WTC11 (cell line): ENCODE data around the gene ADAP1. TPM values are rescaled to one million over a fixed set of nuclear protein-coding genes. Genes with fewer than 3 reads are reported as not detected.

ENCODE experiments used
- ATAC-seq: fragments of 200-7000 bp; cut with Tn5 transposase; 2 replicates; pipeline ENCODE4 v1.10.0; 2021; ENCODE audit warnings: mild to moderate bottlenecking, moderate library complexity
- CTCF ChIA-PET: fragments of 300-600 bp; sonication (Branson Sonifier 250); formaldehyde crosslinking; loops from one replicate; lab custom pipeline; 2021; ENCODE audit warnings: antibody characterized with exemption; lab: Charles Lee
- POLR2A ChIA-PET: fragments of 350-600 bp; sonication (Branson Sonifier 250); formaldehyde crosslinking; loops from one replicate; lab custom pipeline; 2021; ENCODE audit warnings: antibody characterized with exemption; lab: Charles Lee
- DNase-seq: peaks from one replicate; pipeline ENCODE4 v3.0.0; 2021; ENCODE audit warnings: low spot score
- H3K27ac Mint-ChIP-seq: 2 replicates; pipeline ENCODE4 v1.8.0; 2021; ENCODE audit warnings: mixed read lengths
- H3K27me3 Mint-ChIP-seq: 2 replicates; pipeline ENCODE4 v1.8.0; 2021; ENCODE audit warnings: low read depth, mild to moderate bottlenecking, moderate library complexity, mixed read lengths
- H3K36me3 Mint-ChIP-seq: 2 replicates; pipeline ENCODE4 v1.8.0; 2021; ENCODE audit warnings: mixed read lengths
- H3K4me1 Mint-ChIP-seq: 2 replicates; pipeline ENCODE4 v1.8.0; 2022; ENCODE audit warnings: mixed read lengths
- H3K4me3 Mint-ChIP-seq: 2 replicates; pipeline ENCODE4 v1.8.0; 2021; ENCODE audit warnings: mild to moderate bottlenecking, moderate library complexity, mixed read lengths
- H3K9me3 Mint-ChIP-seq: 2 replicates; pipeline ENCODE4 v1.8.0; 2021; ENCODE audit warnings: mixed read lengths
- EMX1 ChIP-seq: fragments of 250-450 bp; sonication (Bioruptor Pico); IDR thresholded peaks from 2 replicates; pipeline ENCODE4 v1.8.0; 2021; ENCODE audit warnings: mild to moderate bottlenecking
- ESRRA ChIP-seq: sonication (generic); formaldehyde crosslinking; IDR thresholded peaks from 2 replicates; pipeline ENCODE4 v1.8.1; 2022; ENCODE audit warnings: mild to moderate bottlenecking, missing genetic modification reagents, borderline replicate concordance
- FOXJ3 ChIP-seq: sonication (generic); formaldehyde crosslinking; IDR thresholded peaks from 2 replicates; pipeline ENCODE4 v1.9.0; 2021; ENCODE audit warnings: missing genetic modification reagents, mild to moderate bottlenecking, borderline replicate concordance
- NFYB ChIP-seq: sonication (generic); formaldehyde crosslinking; conservative IDR thresholded peaks from 2 replicates; pipeline ENCODE4 v1.8.0; 2022; ENCODE audit warnings: low read depth, missing genetic modification reagents
- ZNF121 ChIP-seq: sonication (generic); formaldehyde crosslinking; IDR thresholded peaks from 2 replicates; pipeline ENCODE4 v1.8.0; 2023; ENCODE audit warnings: missing genetic modification reagents
- ZNF416 ChIP-seq: fragments of 250-450 bp; sonication (Bioruptor Pico); IDR thresholded peaks from 2 replicates; pipeline ENCODE4 v1.9.0; 2021; ENCODE audit warnings: mild to moderate bottlenecking, inconsistent platforms
- ZNF423 ChIP-seq: fragments of 250-450 bp; sonication (Bioruptor Pico); IDR thresholded peaks from 2 replicates; pipeline ENCODE4 v2.1.2; 2022; ENCODE audit warnings: mild to moderate bottlenecking, moderate library complexity
- total RNA-seq: library from RNA; stranded (reverse); gene quantifications from 3 replicates; pipeline ENCODE4 v1.2.3, GENCODE V29; 2021
- TF ChIP-seq, protein P1 (sequence below): sonication (generic); formaldehyde crosslinking; conservative IDR thresholded peaks from 2 replicates; pipeline ENCODE4 v1.8.1; 2023; ENCODE audit warnings: mild to moderate bottlenecking, low read depth, missing genetic modification reagents, moderate library complexity
- TF ChIP-seq, protein P2 (sequence below): fragments of 250-450 bp; sonication (Bioruptor Pico); IDR thresholded peaks from 2 replicates; pipeline ENCODE4 v2.1.2; 2022; ENCODE audit warnings: mild to moderate bottlenecking, moderate library complexity
- TF ChIP-seq, protein P3 (sequence below): sonication (generic); formaldehyde crosslinking; IDR thresholded peaks from 2 replicates; pipeline ENCODE4 v1.8.0; 2023; ENCODE audit warnings: missing genetic modification reagents, mild to moderate bottlenecking, borderline replicate concordance
- TF ChIP-seq, protein P4 (sequence below): sonication (generic); formaldehyde crosslinking; IDR thresholded peaks from 2 replicates; pipeline ENCODE4 v1.8.0; 2022; ENCODE audit warnings: mild to moderate bottlenecking, missing genetic modification reagents
- TF ChIP-seq, protein P5 (sequence below): sonication (generic); formaldehyde crosslinking; IDR thresholded peaks from 2 replicates; pipeline ENCODE4 v1.8.1; 2023; ENCODE audit warnings: mild to moderate bottlenecking, missing genetic modification reagents, moderate library complexity
- TF ChIP-seq, protein P6 (sequence below): sonication (generic); formaldehyde crosslinking; IDR thresholded peaks from 2 replicates; pipeline ENCODE4 v1.8.0; 2022; ENCODE audit warnings: missing genetic modification reagents
- TF ChIP-seq, protein P7 (sequence below): sonication (generic); formaldehyde crosslinking; conservative IDR thresholded peaks from 2 replicates; pipeline ENCODE4 v1.8.1; 2022; ENCODE audit warnings: mild to moderate bottlenecking, missing genetic modification reagents

The ADAP1 gene
- total RNA-seq, 1 experiment from 2014 or later: 4.3 TPM

DNA sequence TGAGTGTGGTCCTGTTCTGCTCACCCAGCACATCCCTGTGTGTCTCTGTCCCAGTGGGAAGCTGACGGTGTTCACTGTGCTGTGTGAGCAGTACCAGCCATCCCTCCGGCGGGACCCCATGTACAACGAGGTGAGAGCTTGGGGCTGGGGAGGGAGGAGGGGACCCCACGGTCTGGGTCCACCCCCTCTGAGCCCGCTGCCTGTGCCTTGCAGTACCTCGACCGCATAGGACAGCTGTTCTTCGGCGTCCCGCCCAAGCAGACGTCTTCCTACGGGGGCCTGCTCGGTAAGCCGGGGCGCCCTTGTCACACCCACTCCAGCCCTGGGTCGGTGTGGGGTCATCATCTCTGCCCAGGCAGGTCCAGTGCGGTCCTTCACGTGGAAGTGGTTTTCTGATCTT is 60.8 kb downstream of the ADAP1 start (continued):
- TF ChIP-seq, protein P1, sequence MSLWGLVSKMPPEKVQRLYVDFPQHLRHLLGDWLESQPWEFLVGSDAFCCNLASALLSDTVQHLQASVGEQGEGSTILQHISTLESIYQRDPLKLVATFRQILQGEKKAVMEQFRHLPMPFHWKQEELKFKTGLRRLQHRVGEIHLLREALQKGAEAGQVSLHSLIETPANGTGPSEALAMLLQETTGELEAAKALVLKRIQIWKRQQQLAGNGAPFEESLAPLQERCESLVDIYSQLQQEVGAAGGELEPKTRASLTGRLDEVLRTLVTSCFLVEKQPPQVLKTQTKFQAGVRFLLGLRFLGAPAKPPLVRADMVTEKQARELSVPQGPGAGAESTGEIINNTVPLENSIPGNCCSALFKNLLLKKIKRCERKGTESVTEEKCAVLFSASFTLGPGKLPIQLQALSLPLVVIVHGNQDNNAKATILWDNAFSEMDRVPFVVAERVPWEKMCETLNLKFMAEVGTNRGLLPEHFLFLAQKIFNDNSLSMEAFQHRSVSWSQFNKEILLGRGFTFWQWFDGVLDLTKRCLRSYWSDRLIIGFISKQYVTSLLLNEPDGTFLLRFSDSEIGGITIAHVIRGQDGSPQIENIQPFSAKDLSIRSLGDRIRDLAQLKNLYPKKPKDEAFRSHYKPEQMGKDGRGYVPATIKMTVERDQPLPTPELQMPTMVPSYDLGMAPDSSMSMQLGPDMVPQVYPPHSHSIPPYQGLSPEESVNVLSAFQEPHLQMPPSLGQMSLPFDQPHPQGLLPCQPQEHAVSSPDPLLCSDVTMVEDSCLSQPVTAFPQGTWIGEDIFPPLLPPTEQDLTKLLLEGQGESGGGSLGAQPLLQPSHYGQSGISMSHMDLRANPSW (CRISPR knock-in tag): no peak
- TF ChIP-seq, protein P2, sequence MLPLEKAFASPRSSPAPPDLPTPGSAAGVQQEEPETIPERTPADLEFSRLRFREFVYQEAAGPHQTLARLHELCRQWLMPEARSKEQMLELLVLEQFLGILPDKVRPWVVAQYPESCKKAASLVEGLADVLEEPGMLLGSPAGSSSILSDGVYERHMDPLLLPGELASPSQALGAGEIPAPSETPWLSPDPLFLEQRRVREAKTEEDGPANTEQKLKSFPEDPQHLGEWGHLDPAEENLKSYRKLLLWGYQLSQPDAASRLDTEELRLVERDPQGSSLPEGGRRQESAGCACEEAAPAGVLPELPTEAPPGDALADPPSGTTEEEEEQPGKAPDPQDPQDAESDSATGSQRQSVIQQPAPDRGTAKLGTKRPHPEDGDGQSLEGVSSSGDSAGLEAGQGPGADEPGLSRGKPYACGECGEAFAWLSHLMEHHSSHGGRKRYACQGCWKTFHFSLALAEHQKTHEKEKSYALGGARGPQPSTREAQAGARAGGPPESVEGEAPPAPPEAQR (CRISPR knock-in tag): no peak

DNA sequence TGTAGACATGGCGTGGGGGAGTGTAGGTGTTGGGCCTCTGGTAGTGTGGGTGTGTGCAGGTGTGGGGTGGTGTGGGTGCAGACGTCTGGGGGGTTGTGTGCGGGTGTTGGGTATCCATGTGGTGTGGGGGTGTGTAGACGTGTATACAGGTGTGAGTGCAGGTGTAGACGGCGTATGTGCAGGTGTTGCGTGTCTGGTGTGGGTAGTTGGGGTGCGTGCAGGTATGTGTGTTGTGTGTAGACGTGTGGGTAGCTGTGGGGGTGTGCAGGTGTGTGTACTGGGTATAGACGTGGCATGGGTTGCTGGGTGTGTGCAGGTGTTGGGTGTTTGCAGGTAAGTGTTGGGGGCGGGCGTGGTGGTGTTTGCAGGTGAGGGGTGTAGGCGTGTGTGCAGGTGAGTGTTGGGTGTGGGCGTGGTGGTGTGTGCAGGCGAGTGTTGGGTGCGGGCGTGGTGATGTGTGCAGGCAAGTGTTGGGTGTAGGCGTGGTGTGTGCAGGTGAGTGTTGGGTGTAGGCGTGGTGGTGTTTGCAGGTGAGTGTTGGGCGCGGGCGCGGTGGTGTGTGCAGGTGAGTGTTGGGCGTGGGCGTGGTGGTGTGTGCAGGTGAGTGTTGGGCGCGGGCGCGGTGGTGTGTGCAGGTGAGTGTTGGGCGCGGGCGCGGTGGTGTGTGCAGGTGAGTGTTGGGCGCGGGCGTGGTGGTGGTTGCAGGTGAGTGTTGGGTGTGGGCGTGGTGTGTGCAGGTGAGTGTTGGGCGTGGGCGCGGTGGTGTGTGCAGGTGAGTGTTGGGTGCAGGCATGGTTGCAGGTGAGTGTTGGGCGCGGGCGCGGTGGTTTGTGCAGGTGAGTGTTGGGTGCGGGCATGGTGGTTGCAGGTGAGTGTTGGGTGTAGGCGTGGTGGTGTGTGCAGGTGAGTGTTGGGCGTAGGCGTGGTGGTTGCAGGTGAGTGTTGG is 61.6 kb downstream of the ADAP1 start:
- H3K4me3 Mint-ChIP-seq: no peak overlapping the region
- ATAC-seq: no peak
- DNase-seq: no peak
- POLR2A ChIA-PET: no interaction called here
- H3K27ac Mint-ChIP-seq: no peak overlapping the region
- CTCF ChIA-PET: interaction anchor here (1.2 kb wide), 1 partner anchor 10 kb away, joined by 3 read pairs; no protein-coding TSS in a partner anchor
- H3K9me3 Mint-ChIP-seq: no peaks in the 10 kb centered on the region
- H3K36me3 Mint-ChIP-seq: peaks cover 59% of the 10 kb centered on the region
- H3K27me3 Mint-ChIP-seq: no peaks in the 10 kb centered on the region
- 0 out of 2 replicates have a peak, but pooled peaks cover 4% of the 10 kb centered on the region for H3K4me1 Mint-ChIP-seq
- TF ChIP-seq EMX1 (CRISPR knock-in tag): no peak
- TF ChIP-seq, protein P3, sequence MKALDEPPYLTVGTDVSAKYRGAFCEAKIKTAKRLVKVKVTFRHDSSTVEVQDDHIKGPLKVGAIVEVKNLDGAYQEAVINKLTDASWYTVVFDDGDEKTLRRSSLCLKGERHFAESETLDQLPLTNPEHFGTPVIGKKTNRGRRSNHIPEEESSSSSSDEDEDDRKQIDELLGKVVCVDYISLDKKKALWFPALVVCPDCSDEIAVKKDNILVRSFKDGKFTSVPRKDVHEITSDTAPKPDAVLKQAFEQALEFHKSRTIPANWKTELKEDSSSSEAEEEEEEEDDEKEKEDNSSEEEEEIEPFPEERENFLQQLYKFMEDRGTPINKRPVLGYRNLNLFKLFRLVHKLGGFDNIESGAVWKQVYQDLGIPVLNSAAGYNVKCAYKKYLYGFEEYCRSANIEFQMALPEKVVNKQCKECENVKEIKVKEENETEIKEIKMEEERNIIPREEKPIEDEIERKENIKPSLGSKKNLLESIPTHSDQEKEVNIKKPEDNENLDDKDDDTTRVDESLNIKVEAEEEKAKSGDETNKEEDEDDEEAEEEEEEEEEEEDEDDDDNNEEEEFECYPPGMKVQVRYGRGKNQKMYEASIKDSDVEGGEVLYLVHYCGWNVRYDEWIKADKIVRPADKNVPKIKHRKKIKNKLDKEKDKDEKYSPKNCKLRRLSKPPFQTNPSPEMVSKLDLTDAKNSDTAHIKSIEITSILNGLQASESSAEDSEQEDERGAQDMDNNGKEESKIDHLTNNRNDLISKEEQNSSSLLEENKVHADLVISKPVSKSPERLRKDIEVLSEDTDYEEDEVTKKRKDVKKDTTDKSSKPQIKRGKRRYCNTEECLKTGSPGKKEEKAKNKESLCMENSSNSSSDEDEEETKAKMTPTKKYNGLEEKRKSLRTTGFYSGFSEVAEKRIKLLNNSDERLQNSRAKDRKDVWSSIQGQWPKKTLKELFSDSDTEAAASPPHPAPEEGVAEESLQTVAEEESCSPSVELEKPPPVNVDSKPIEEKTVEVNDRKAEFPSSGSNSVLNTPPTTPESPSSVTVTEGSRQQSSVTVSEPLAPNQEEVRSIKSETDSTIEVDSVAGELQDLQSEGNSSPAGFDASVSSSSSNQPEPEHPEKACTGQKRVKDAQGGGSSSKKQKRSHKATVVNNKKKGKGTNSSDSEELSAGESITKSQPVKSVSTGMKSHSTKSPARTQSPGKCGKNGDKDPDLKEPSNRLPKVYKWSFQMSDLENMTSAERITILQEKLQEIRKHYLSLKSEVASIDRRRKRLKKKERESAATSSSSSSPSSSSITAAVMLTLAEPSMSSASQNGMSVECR (CRISPR knock-in tag): no peak
- no peak for TF ChIP-seq ZNF423
- no peak for TF ChIP-seq ZNF121 (CRISPR knock-in tag)
- TF ChIP-seq, protein P4, sequence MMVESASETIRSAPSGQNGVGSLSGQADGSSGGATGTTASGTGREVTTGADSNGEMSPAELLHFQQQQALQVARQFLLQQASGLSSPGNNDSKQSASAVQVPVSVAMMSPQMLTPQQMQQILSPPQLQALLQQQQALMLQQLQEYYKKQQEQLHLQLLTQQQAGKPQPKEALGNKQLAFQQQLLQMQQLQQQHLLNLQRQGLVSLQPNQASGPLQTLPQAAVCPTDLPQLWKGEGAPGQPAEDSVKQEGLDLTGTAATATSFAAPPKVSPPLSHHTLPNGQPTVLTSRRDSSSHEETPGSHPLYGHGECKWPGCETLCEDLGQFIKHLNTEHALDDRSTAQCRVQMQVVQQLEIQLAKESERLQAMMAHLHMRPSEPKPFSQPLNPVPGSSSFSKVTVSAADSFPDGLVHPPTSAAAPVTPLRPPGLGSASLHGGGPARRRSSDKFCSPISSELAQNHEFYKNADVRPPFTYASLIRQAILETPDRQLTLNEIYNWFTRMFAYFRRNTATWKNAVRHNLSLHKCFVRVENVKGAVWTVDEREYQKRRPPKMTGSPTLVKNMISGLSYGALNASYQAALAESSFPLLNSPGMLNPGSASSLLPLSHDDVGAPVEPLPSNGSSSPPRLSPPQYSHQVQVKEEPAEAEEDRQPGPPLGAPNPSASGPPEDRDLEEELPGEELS (CRISPR knock-in tag): no peak
- TF ChIP-seq, protein P5, sequence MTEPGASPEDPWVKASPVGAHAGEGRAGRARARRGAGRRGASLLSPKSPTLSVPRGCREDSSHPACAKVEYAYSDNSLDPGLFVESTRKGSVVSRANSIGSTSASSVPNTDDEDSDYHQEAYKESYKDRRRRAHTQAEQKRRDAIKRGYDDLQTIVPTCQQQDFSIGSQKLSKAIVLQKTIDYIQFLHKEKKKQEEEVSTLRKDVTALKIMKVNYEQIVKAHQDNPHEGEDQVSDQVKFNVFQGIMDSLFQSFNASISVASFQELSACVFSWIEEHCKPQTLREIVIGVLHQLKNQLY (CRISPR knock-in tag): no peak
- TF ChIP-seq, protein P1 (CRISPR knock-in tag): no peak
- TF ChIP-seq NFYB (CRISPR knock-in tag): no peak
- no peak for TF ChIP-seq ZNF416 (CRISPR knock-in tag)
- no peak for TF ChIP-seq FOXJ3 (CRISPR knock-in tag)
- TF ChIP-seq, protein P6, sequence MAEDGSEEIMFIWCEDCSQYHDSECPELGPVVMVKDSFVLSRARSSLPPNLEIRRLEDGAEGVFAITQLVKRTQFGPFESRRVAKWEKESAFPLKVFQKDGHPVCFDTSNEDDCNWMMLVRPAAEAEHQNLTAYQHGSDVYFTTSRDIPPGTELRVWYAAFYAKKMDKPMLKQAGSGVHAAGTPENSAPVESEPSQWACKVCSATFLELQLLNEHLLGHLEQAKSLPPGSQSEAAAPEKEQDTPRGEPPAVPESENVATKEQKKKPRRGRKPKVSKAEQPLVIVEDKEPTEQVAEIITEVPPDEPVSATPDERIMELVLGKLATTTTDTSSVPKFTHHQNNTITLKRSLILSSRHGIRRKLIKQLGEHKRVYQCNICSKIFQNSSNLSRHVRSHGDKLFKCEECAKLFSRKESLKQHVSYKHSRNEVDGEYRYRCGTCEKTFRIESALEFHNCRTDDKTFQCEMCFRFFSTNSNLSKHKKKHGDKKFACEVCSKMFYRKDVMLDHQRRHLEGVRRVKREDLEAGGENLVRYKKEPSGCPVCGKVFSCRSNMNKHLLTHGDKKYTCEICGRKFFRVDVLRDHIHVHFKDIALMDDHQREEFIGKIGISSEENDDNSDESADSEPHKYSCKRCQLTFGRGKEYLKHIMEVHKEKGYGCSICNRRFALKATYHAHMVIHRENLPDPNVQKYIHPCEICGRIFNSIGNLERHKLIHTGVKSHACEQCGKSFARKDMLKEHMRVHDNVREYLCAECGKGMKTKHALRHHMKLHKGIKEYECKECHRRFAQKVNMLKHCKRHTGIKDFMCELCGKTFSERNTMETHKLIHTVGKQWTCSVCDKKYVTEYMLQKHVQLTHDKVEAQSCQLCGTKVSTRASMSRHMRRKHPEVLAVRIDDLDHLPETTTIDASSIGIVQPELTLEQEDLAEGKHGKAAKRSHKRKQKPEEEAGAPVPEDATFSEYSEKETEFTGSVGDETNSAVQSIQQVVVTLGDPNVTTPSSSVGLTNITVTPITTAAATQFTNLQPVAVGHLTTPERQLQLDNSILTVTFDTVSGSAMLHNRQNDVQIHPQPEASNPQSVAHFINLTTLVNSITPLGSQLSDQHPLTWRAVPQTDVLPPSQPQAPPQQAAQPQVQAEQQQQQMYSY (CRISPR knock-in tag): no peak
- no peak for TF ChIP-seq ESRRA (CRISPR knock-in tag)
- TF ChIP-seq, protein P7, sequence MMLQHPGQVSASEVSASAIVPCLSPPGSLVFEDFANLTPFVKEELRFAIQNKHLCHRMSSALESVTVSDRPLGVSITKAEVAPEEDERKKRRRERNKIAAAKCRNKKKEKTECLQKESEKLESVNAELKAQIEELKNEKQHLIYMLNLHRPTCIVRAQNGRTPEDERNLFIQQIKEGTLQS (CRISPR knock-in tag): no peak
